Measurements from ENCODE around the gene SF1.

DNA sequence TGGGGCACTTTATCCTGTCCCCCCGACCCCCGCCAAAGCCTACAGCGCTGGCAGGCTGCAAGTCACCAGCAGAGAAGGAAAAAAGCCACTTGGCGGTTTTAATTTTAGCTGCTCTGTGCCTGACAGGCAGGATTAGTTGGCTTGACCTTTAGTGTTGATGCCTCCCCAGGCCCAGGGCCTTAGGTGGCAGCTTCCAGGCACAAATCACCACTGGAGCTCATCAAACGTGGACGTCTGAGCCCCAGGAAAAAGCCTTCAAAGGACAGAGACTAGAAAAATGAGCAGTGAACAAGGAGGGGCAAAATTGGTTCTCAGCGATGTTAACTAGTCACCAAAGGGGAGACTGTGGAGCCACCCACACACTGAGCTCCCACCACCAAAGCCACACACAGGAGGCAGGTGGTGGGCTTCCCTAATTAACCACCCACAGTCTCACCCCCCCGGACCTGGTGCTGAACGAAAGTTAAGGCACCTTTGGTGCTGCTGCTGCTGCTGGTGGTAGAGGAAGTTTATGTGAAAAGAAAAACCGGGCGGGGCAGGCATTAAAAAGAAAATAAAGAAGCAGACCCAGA is 14.2 kb downstream of the SF1 start:
- TF ChIP-seq, protein P1, sequence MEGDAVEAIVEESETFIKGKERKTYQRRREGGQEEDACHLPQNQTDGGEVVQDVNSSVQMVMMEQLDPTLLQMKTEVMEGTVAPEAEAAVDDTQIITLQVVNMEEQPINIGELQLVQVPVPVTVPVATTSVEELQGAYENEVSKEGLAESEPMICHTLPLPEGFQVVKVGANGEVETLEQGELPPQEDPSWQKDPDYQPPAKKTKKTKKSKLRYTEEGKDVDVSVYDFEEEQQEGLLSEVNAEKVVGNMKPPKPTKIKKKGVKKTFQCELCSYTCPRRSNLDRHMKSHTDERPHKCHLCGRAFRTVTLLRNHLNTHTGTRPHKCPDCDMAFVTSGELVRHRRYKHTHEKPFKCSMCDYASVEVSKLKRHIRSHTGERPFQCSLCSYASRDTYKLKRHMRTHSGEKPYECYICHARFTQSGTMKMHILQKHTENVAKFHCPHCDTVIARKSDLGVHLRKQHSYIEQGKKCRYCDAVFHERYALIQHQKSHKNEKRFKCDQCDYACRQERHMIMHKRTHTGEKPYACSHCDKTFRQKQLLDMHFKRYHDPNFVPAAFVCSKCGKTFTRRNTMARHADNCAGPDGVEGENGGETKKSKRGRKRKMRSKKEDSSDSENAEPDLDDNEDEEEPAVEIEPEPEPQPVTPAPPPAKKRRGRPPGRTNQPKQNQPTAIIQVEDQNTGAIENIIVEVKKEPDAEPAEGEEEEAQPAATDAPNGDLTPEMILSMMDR (conservative IDR thresholded peaks at IDR 0.05; ENCODE audit: low read depth, low read length) = no peak
- TF ChIP-seq RCOR1 (IDR thresholded peaks at IDR 0.05; ENCODE audit: insufficient replicate concordance, low read length) = no peak
- no peak for TF ChIP-seq BHLHE40 (IDR thresholded peaks at IDR 0.05; ENCODE audit: low read depth, low read length)
- no peak for TF ChIP-seq CEBPB (IDR thresholded peaks at IDR 0.05; ENCODE audit: low read depth, low read length)
- TF ChIP-seq POLR2A (IDR thresholded peaks at IDR 0.05; ENCODE audit: low read depth, low read length) = no peak
- TF ChIP-seq RAD21 (IDR thresholded peaks at IDR 0.05; ENCODE audit: low read length) = no peak
